Right lung (tissue), 10 donors: ENCODE measurements around the gene NBEA. TPM values are rescaled to one million over a fixed set of nuclear protein-coding genes. Genes with fewer than 3 reads are reported as not detected.
"Not testable (repeated sequence)": the region's sequence is repeated elsewhere in the genome, so short reads cannot be mapped to it uniquely, and the experiment has no call there.

Experiments
- DNase-seq, 2 donors: peaks; one replicate each; pipeline ENCODE4 v3.0.0-alpha.2; 2013
- long read RNA-seq, 8 donors: transcript quantifications; one replicate each; lab custom pipeline, GENCODE V29; 2026
- polyA plus RNA-seq, 5 donors: library from polyadenylated mRNA; unstranded; fragments of 120-200 nt; gene quantifications; one replicate each; pipeline versions ENCODE4 v1.2.1 to v1.2.3, GENCODE V29; 2013; ENCODE audit warnings: inconsistent platforms in 1 of 5, low replicate concordance in 1 of 5; ENCODE audit not compliant: insufficient read length in 5 of 5, insufficient read depth in 1 of 5

The NBEA gene
- 10 to 100 TPM in 4 of 5 donors, 1 to 10 TPM in 1; 7.7 to 13.5 (median 12.7) TPM for polyA plus RNA-seq
- long read RNA-seq, donor 1 = 0 reads
- long read RNA-seq, donor 2 = 0 reads
- long read RNA-seq, donor 3 = 0 reads
- long read RNA-seq, donor 4 = 0 reads
- long read RNA-seq, donor 5 = 0 reads
- long read RNA-seq, donor 6, partial matches to known transcripts = 5 of 5 reads
- long read RNA-seq, donor 6, other reads (novel, unspliced or antisense) = 0 of 5 reads
- long read RNA-seq, donor 7 = 0 reads
- long read RNA-seq, donor 8 = 0 reads

GRCh38 chr13:34941835-34942731, at the start of gene NBEA:
TSS of gene NBEA (plus strand) at chr13:34942270. CDS start at chr13:34942821, 551 bp downstream.
- peak; percentile 68 to 70 for DNase-seq

GRCh38 chr13:34894756-34895155, 47.3 kb upstream of the NBEA start:
- no peak for DNase-seq

- DNase-seq = no peak
Observed at GRCh38 chr13:34897220-34897619, 44.9 kb upstream of the NBEA start.

GRCh38 chr13:34899888-34900287, 42.2 kb upstream of the NBEA start:
- no peak for DNase-seq

- DNase-seq = no peak
Observed at GRCh38 chr13:34900288-34900739, 41.8 kb upstream of the NBEA start.

GRCh38 chr13:34901572-34901971, 40.5 kb upstream of the NBEA start:
- no peak for DNase-seq

GRCh38 chr13:34911159-34911558, 30.9 kb upstream of the NBEA start:
- DNase-seq = no peak

- DNase-seq = no peak
Observed at GRCh38 chr13:34913040-34913439, 29.0 kb upstream of the NBEA start.

- DNase-seq = no peak
Observed at GRCh38 chr13:34914416-34914815, 27.7 kb upstream of the NBEA start.

- no peak for DNase-seq
Observed at GRCh38 chr13:34926508-34926907, 15.6 kb upstream of the NBEA start.

- not testable (repeated sequence) for DNase-seq
Observed at GRCh38 chr13:34928676-34929075, 13.4 kb upstream of the NBEA start.

- no peak for DNase-seq
Observed at GRCh38 chr13:34931572-34931971, 10.5 kb upstream of the NBEA start.

GRCh38 chr13:34933349-34933748, 8.7 kb upstream of the NBEA start:
- no peak for DNase-seq

GRCh38 chr13:34933786-34934185, 8.3 kb upstream of the NBEA start:
- DNase-seq = no peak

GRCh38 chr13:34935841-34936240, 6.2 kb upstream of the NBEA start:
- no peak for DNase-seq

- no peak for DNase-seq
Observed at GRCh38 chr13:34939771-34940170, 2.3 kb upstream of the NBEA start.

GRCh38 chr13:34941436-34941834, 635 bp upstream of the NBEA start:
- DNase-seq = no peak

- no peak for DNase-seq
Observed at GRCh38 chr13:34942732-34943435, 814 bp downstream of the NBEA start.

- DNase-seq = no peak
Observed at GRCh38 chr13:34943436-34944273, 1.6 kb downstream of the NBEA start.

GRCh38 chr13:34944274-34944634, 2.2 kb downstream of the NBEA start:
- DNase-seq = no peak

GRCh38 chr13:34944751-34945150, 2.7 kb downstream of the NBEA start:
- DNase-seq = no peak
